SU-DHL-6 (cell line): ENCODE results near the gene PLA2G2C.

Experiments
- H2AFZ ChIP-seq: fragments of 200-600 bp; sonication (generic); 2 replicates; pipeline ENCODE4 v1.6.1; 2014; ENCODE audit warnings: low read depth, mild to moderate bottlenecking, moderate library complexity, mixed read lengths, antibody characterized with exemption, low read length; ENCODE audit not compliant: severe bottlenecking
- H3F3A ChIP-seq: fragments of 200-600 bp; shearing (Covaris generic); 2 replicates; pipeline ENCODE4 v1.6.0; 2016; ENCODE audit warnings: antibody characterized with exemption, mild to moderate bottlenecking; ENCODE audit not compliant: insufficient read depth
- H3K27ac ChIP-seq: fragments of 200-600 bp; sonication (generic); 2 replicates; pipeline ENCODE4 v1.5.1; 2016; ENCODE audit warnings: low read depth, mild to moderate bottlenecking, low read length, moderate library complexity, mixed read lengths
- H3K27me3 ChIP-seq: fragments of 200-600 bp; sonication (generic), shearing (Covaris generic); 2 replicates; pipeline ENCODE4 v1.6.0; 2014; ENCODE audit warnings: mild to moderate bottlenecking, low read length
- H3K36me3 ChIP-seq: fragments of 200-600 bp; sonication (generic); 2 replicates; pipeline ENCODE4 v1.6.1; 2014; ENCODE audit warnings: mild to moderate bottlenecking, low read length, mixed read lengths
- H3K4me2 ChIP-seq: fragments of 300-600, 200-600 bp; shearing (Covaris generic), sonication (generic); 2 replicates; pipeline ENCODE4 v1.6.0; 2014; ENCODE audit warnings: low read length, low read depth, mild to moderate bottlenecking; ENCODE audit not compliant: poor library complexity, severe bottlenecking
- H3K4me3 ChIP-seq: fragments of 200-600 bp; sonication (generic); 2 replicates; pipeline ENCODE4 v1.5.1; 2014; ENCODE audit warnings: antibody characterized with exemption, low read length, mild to moderate bottlenecking, mixed read lengths; ENCODE audit not compliant: insufficient read depth, poor library complexity, severe bottlenecking
- H3K79me2 ChIP-seq: fragments of 200-600 bp; sonication (generic); 2 replicates; pipeline ENCODE4 v1.6.1; 2014; ENCODE audit warnings: mild to moderate bottlenecking, low read length, moderate library complexity; ENCODE audit not compliant: insufficient read depth
- H3K9ac ChIP-seq: fragments of 200-600 bp; sonication (generic); 2 replicates; pipeline ENCODE4 v1.7.0; 2014; ENCODE audit warnings: mild to moderate bottlenecking, low read length
- H3K9me2 ChIP-seq: fragments of 200-600 bp; sonication (generic); replicated peaks from 2 replicates; pipeline ENCODE4 v1.6.1; 2014; ENCODE audit warnings: low read length; ENCODE audit not compliant: insufficient read depth
- H3K9me3 ChIP-seq: fragments of 200-600 bp; sonication (generic); 2 replicates; pipeline ENCODE4 v1.6.1; 2014; ENCODE audit warnings: low read length, mixed read lengths; ENCODE audit not compliant: insufficient read depth
- H4K20me1 ChIP-seq: fragments of 200-600 bp; sonication (generic); 2 replicates; pipeline ENCODE4 v1.6.1; 2014; ENCODE audit warnings: low read depth, mild to moderate bottlenecking, antibody characterized with exemption, low read length, moderate library complexity, mixed read lengths
- EZH2phosphoT487 ChIP-seq: fragments of 200-600 bp; sonication (generic), shearing (Covaris generic); conservative IDR thresholded peaks from 2 replicates; pipeline ENCODE4 v1.6.1; 2018; ENCODE audit warnings: mild to moderate bottlenecking, antibody characterized with exemption, low read length, moderate library complexity, mixed read lengths
- TF ChIP-seq, protein P1 (sequence below): fragments of 200-600 bp; sonication (generic); IDR thresholded peaks from one replicate; pipeline ENCODE4 v1.5.1; 2017; ENCODE audit warnings: antibody characterized with exemption, mild to moderate bottlenecking, low read length, moderate library complexity; ENCODE audit not compliant: insufficient read depth, poor library complexity, severe bottlenecking

The PLA2G2C gene

DNA sequence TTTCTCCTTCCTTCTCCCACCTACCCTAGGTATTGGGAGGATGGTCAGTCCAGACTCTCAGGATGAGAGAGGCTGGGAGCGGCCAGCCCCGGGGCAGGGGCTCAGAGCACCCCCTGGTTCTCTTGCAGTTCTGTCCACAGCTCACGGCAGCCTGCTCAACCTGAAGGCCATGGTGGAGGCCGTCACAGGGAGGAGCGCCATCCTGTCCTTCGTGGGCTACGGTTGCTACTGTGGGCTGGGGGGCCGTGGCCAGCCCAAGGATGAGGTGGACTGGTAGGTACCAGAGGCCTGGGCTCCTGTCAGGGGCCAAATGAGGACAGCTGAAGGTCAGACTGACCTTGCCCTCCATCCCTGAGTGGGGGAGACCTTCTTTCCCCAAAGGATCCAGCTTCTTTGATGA, 43.0 kb downstream of the PLA2G2C start:
- Histone ChIP-seq H3K27me3 (no peaks in the 10 kb centered on the region), H3K4me3 (no peak overlapping the region), H3K9me2 (no peaks in the 10 kb centered on the region), H3K36me3 (no peaks in the 10 kb centered on the region), H4K20me1 (no peaks in the 10 kb centered on the region), H3K9ac (no peak overlapping the region), H3F3A (no peaks in the 10 kb centered on the region), H3K27ac (no peak overlapping the region), H3K9me3 (no peaks in the 10 kb centered on the region), H2AFZ (no peak overlapping the region), H3K79me2 (no peaks in the 10 kb centered on the region), H3K4me2 (no peak overlapping the region)
- no peak for TF ChIP-seq EZH2phosphoT487
- TF ChIP-seq, protein P1, sequence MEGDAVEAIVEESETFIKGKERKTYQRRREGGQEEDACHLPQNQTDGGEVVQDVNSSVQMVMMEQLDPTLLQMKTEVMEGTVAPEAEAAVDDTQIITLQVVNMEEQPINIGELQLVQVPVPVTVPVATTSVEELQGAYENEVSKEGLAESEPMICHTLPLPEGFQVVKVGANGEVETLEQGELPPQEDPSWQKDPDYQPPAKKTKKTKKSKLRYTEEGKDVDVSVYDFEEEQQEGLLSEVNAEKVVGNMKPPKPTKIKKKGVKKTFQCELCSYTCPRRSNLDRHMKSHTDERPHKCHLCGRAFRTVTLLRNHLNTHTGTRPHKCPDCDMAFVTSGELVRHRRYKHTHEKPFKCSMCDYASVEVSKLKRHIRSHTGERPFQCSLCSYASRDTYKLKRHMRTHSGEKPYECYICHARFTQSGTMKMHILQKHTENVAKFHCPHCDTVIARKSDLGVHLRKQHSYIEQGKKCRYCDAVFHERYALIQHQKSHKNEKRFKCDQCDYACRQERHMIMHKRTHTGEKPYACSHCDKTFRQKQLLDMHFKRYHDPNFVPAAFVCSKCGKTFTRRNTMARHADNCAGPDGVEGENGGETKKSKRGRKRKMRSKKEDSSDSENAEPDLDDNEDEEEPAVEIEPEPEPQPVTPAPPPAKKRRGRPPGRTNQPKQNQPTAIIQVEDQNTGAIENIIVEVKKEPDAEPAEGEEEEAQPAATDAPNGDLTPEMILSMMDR: no peak

DNA sequence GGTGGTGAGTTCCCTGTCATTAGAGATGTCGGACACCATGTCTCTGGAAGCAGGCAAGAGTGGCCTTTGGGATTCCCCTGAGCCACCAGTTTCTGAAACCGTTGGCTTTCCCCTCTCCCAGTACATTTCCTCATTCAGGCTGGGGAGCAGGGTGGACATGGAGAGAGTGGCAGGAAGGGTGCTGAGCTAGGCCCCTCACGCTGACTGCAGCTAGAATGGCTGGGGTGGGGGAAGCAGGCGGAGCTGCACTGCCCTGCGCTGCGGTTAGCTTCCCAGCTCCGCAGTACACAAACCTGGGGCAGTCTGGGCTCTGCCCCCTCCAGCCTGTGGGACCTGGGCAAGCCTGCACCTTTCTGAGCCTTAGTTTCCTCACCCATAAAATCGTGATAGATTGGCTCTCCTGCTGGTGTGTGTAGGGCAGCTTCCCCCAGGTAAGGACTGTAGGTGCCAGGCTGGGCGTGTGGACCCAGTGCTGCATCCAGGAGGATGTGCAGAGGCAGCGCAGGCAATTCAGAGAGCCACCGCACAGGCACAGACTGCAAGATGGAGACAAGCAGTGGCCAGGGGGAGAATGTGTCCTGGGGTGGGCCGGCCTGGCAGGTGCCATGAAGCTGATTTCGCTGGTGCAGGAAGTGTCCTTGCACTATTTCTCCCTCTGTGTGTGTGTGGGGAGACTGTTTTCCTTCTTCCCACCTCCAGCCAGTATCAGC, 44.2 kb downstream of the PLA2G2C start:
- no peaks in the 10 kb centered on the region for H3K9me2 ChIP-seq
- no peak overlapping the region for H2AFZ ChIP-seq
- H3K9ac ChIP-seq: no peak overlapping the region
- no peaks in the 10 kb centered on the region for H3F3A ChIP-seq
- H3K27me3 ChIP-seq: no peaks in the 10 kb centered on the region
- H3K9me3 ChIP-seq: no peaks in the 10 kb centered on the region
- H3K79me2 ChIP-seq: no peaks in the 10 kb centered on the region
- H3K36me3 ChIP-seq: no peaks in the 10 kb centered on the region
- TF ChIP-seq EZH2phosphoT487: no peak
- TF ChIP-seq, protein P1: no peak
- H4K20me1 ChIP-seq: no peaks in the 10 kb centered on the region
- no peak overlapping the region for H3K4me3 ChIP-seq
- no peak overlapping the region for H3K27ac ChIP-seq
- no peak overlapping the region for H3K4me2 ChIP-seq

DNA sequence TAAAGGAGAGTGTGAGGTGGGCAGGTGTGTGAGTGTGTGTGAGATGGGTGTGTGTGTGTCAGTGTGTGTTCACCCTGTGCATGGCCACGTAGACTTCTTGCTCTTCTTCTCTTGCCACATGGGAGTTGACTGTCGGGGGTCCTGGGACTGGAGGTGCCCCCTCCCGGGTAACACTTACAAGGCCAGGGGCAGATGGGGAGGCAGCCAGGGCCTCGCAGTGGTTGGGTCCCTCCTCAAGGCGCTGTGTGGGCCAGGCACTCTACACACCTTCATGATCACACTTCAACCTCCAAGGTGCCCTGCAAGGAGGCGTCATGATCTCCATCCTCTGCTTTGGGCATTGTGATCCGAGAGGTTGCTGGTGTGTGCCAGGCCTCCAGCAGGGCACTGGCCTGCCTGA, 44.9 kb downstream of the PLA2G2C start:
- Histone ChIP-seq H3K79me2 (no peaks in the 10 kb centered on the region), H3K27ac (no peak overlapping the region), H3K9ac (no peak overlapping the region), H2AFZ (no peak overlapping the region), H3F3A (no peaks in the 10 kb centered on the region), H3K9me2 (no peaks in the 10 kb centered on the region), H4K20me1 (no peaks in the 10 kb centered on the region), H3K4me2 (no peak overlapping the region), H3K4me3 (no peak overlapping the region), H3K27me3 (no peaks in the 10 kb centered on the region), H3K36me3 (no peaks in the 10 kb centered on the region), H3K9me3 (no peaks in the 10 kb centered on the region)
- TF ChIP-seq, protein P1: no peak
- TF ChIP-seq EZH2phosphoT487: no peak
